CD4-positive, alpha-beta memory T cell (primary cell): Measurements from ENCODE around the gene IGFALS. TPM values are rescaled to one million over a fixed set of nuclear protein-coding genes. Genes with fewer than 3 reads are reported as not detected.
A peak's percentile ranks its signal among the peaks of the same experiment; 100 is the strongest.

Source experiments
- CTCF ChIA-PET: fragments of 350-600 bp; sonication (Branson Sonifier 250); formaldehyde crosslinking; loops from one replicate; lab custom pipeline; 2021; ENCODE audit warnings: inconsistent platforms; ENCODE audit not compliant: partially characterized antibody; lab: Charles Lee
- POLR2A ChIA-PET: fragments of 350-600 bp; sonication (Branson Sonifier 250); formaldehyde crosslinking; loops from one replicate; lab custom pipeline; 2021; ENCODE audit not compliant: partially characterized antibody; lab: Charles Lee
- DNase-seq, 5 donors: peaks; one replicate each; pipeline versions ENCODE4 v3.0.0 to v3.0.0-alpha.2; 2020 to 2022; ENCODE audit warnings: mixed read lengths in 1 of 5
- H3K27ac ChIP-seq: one replicate; pipeline ENCODE4 v1.7.0; 2013; ENCODE audit warnings: low read depth, low read length
- H3K27me3 ChIP-seq: 2 replicates; pipeline ENCODE4 v1.7.0; 2013; ENCODE audit warnings: mild to moderate bottlenecking, low read length, moderate library complexity; ENCODE audit not compliant: insufficient read depth
- H3K36me3 ChIP-seq: 2 replicates; pipeline ENCODE4 v1.7.0; 2013; ENCODE audit warnings: mild to moderate bottlenecking, low read length, moderate library complexity; ENCODE audit not compliant: insufficient read depth
- H3K4me1 ChIP-seq: 2 replicates; pipeline ENCODE4 v1.7.0; 2013; ENCODE audit warnings: mild to moderate bottlenecking, low read length, moderate library complexity; ENCODE audit not compliant: insufficient read depth
- H3K4me3 ChIP-seq, 2 donors: one replicate each; pipeline ENCODE4 v1.7.0; 2013; ENCODE audit warnings: low read length in 2 of 2, mild to moderate bottlenecking in 1 of 2
- H3K9me3 ChIP-seq, 2 donors: one replicate each; pipeline ENCODE4 v1.7.0; 2013; ENCODE audit warnings: low read length in 2 of 2, control low read depth in 1 of 2; ENCODE audit not compliant: control insufficient read depth in 1 of 2
- H3K27ac Mint-ChIP-seq, 7 donors: one replicate each; pipeline ENCODE4 v1.8.0; 2020 to 2021; ENCODE audit warnings: mixed read lengths in 7 of 7, mild to moderate bottlenecking in 6 of 7, inconsistent platforms in 3 of 7, moderate library complexity in 3 of 7
- H3K27me3 Mint-ChIP-seq, 2 donors: one replicate each; pipeline ENCODE4 v1.8.0; 2020 to 2021; ENCODE audit warnings: mixed read lengths in 2 of 2
- H3K36me3 Mint-ChIP-seq, 2 donors: one replicate each; pipeline ENCODE4 v1.8.0; 2020 to 2021; ENCODE audit warnings: mixed read lengths in 2 of 2, inconsistent platforms in 1 of 2, mild to moderate bottlenecking in 1 of 2
- H3K4me1 Mint-ChIP-seq, 4 donors: one replicate each; pipeline ENCODE4 v1.8.0; 2020 to 2021; ENCODE audit warnings: mixed read lengths in 4 of 4, mild to moderate bottlenecking in 1 of 4
- H3K4me3 Mint-ChIP-seq, 8 donors: one replicate each; pipeline ENCODE4 v1.8.0; 2020 to 2021; ENCODE audit warnings: mixed read lengths in 8 of 8, mild to moderate bottlenecking in 7 of 8, moderate library complexity in 6 of 8, inconsistent platforms in 3 of 8
- H3K9me3 Mint-ChIP-seq, 8 donors: one replicate each; pipeline ENCODE4 v1.8.0; 2020 to 2021; ENCODE audit warnings: mixed read lengths in 8 of 8, mild to moderate bottlenecking in 5 of 8, inconsistent platforms in 3 of 8, moderate library complexity in 1 of 8
- intact Hi-C: fragments of 100-400 bp; cut with micrococcal nuclease; formaldehyde crosslinking; loops from one replicate; pipeline ENCODE4 v1.15.1; 2023
- polyA plus RNA-seq, 2 donors: library from polyadenylated mRNA; unstranded; fragments of 300-500 nt; fragmentation: Illumina TruSeq; gene quantifications; one replicate each; pipeline ENCODE4 v1.2.3, GENCODE V29; 2021
- total RNA-seq, 2 experiments: library from RNA; stranded (reverse); gene quantifications; one replicate each; pipeline ENCODE4 v1.2.3, GENCODE V29; 2021

Gene IGFALS
- total and polyA plus RNA-seq, 4 experiments from 2014 or later: 0.29 to 0.36 TPM; not detected in 2

GRCh38 chr16:1828645-1829410, 35.3 kb upstream of the IGFALS start:
- H3K27ac Mint-ChIP-seq: peak overlapping the region in 6 of 7 donors; percentile 31 to 94 (median 56)
- peaks cover 40% of the 10 kb centered on the region for H3K4me1 ChIP-seq
- H3K27ac ChIP-seq: no peak overlapping the region
- peaks cover 1 to 4% of the 10 kb centered on the region in 2 donors for H3K36me3 Mint-ChIP-seq
- no peak for DNase-seq
- H3K9me3 Mint-ChIP-seq: peaks cover 0 to 2% (median 0%) of the 10 kb centered on the region in 8 donors
- H3K27me3 Mint-ChIP-seq: no peaks in the 10 kb centered on the region
- ChIA-PET POLR2A (no interaction called here), CTCF (no interaction called here)
- H3K9me3 ChIP-seq: no peaks in the 10 kb centered on the region
- no peaks in the 10 kb centered on the region for H3K27me3 ChIP-seq
- H3K36me3 ChIP-seq: no peaks in the 10 kb centered on the region
- no peak overlapping the region for H3K4me3 ChIP-seq
- peak overlapping the region in 6 of 8 donors; percentile 18 to 49 (median 38) for H3K4me3 Mint-ChIP-seq
- intact Hi-C loops: no loop called here
- H3K4me1 Mint-ChIP-seq: peaks cover 17 to 56% (median 39%) of the 10 kb centered on the region in 4 donors

GRCh38 chr16:1826691-1827573, 33.4 kb upstream of the IGFALS start, which contains the start of the genes FAHD1 and HAGH:
Gene FAHD1 (plus strand): TSS chr16:1827206. CDS start chr16:1827239, 33 bp downstream.
Gene HAGH (minus strand): TSS chr16:1826825. CDS start chr16:1826787, 38 bp downstream.
- H3K9me3 ChIP-seq: no peaks in the 10 kb centered on the region
- CTCF ChIA-PET: interaction anchor here (0.5 to 1.2 kb wide), 2 partner anchors 44 to 108 kb away, joined by 3 to 5 read pairs; partner anchors contain the start of genes NUBP2 and SPSB3
- POLR2A ChIA-PET: interaction anchor here (0.6 to 2.6 kb wide), 17 partner anchors 11 to 1050 kb away, joined by 3 to 43 read pairs (median 4); partner anchors contain the start of genes EME2, MAPK8IP3, MRPS34 and NME3
- peak within 1 kb of the TSS; percentile 94 to 97 (median 95) for H3K27ac Mint-ChIP-seq
- no peaks in the 10 kb centered on the region for H3K27me3 ChIP-seq
- peaks cover 0 to 2% (median 0%) of the 10 kb centered on the region in 8 donors for H3K9me3 Mint-ChIP-seq
- H3K4me3 ChIP-seq: peak within 1 kb of the TSS; percentile 78 to 89
- no peaks in the 10 kb centered on the region for H3K27me3 Mint-ChIP-seq
- H3K4me1 ChIP-seq: peaks cover 43% of the 10 kb centered on the region
- intact Hi-C loops: loop anchor here (1.0 to 2.0 kb wide), 3 partner anchors 45 to 120 kb away; partner anchors contain the start of genes EME2, MAPK8IP3, MRPS34 and NUBP2
- H3K4me1 Mint-ChIP-seq: peaks cover 17 to 58% (median 39%) of the 10 kb centered on the region in 4 donors
- peaks cover 9% of the 10 kb centered on the region for H3K36me3 ChIP-seq
- H3K4me3 Mint-ChIP-seq: peak within 1 kb of the TSS; percentile 92 to 96 (median 94)
- H3K36me3 Mint-ChIP-seq: peaks cover 4 to 6% of the 10 kb centered on the region in 2 donors
- H3K27ac ChIP-seq: peak within 1 kb of the TSS; percentile 73
- peak; percentile 90 to 98 (median 93) for DNase-seq

DNA sequence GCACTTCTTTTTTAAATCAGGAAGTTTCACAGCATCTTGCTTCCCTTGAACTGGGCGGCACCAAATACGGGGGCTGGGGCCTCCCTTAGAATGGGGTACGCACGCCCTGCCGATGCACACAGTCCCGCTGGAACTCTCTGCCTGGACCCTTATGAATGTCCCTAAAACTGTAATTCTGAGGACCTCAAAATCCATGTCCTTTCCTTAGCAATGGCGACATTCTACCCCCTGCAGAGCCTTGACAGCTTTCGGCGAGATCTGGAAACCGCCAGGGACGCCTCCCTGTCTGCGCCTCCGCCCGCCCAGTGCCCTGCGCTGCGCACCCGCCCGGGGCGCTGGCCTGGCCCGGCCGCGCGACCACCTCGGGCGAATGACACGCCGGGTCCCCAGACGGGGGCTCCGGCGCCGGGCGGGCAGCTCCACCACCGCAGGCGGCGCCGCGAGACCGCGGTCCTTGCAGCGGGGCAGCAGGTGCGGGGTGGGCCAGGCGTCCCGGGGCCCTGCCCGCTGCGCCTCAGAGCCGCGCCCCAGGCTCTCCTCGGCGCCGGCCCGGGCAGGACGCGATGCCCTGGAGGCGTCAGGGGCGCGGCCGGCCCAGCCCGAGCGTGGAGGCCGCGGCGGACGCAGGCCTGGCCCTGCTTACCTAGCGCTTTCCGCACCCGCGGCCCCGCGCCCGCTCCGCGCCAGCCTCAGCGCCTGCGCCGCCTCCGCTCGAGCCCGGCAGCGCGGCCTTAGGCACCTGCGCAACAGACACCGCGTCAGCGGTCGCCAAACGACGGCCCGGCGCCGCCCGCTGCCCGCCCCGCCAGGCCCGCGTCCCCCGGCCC, 32.6 kb upstream of the IGFALS start:
- intact Hi-C loops: loop anchor here (1.0 to 2.0 kb wide), 3 partner anchors 44 to 119 kb away; partner anchors contain the start of genes EME2, MAPK8IP3, MRPS34 and NUBP2
- H3K27ac ChIP-seq: peak overlapping the region; percentile 73
- peaks cover 43% of the 10 kb centered on the region for H3K4me1 ChIP-seq
- H3K27ac Mint-ChIP-seq: peak overlapping the region; percentile 90 to 94 (median 92)
- no peaks in the 10 kb centered on the region for H3K9me3 ChIP-seq
- DNase-seq: peak in 4 of 5 donors; percentile 54 to 87 (median 78)
- H3K4me3 Mint-ChIP-seq: peak overlapping the region; percentile 82 to 87 (median 86)
- H3K27me3 ChIP-seq: no peaks in the 10 kb centered on the region
- H3K36me3 Mint-ChIP-seq: peaks cover 4 to 6% of the 10 kb centered on the region in 2 donors
- ChIA-PET CTCF (no interaction called here), POLR2A (interaction anchor here (0.8 to 2.6 kb wide), 14 partner anchors 10 to 329 kb away, joined by 3 to 43 read pairs (median 4); partner anchors contain the start of genes EME2, MAPK8IP3, MRPS34 and NME3)
- peaks cover 0 to 2% (median 0%) of the 10 kb centered on the region in 8 donors for H3K9me3 Mint-ChIP-seq
- H3K4me1 Mint-ChIP-seq: peaks cover 17 to 58% (median 38%) of the 10 kb centered on the region in 4 donors
- peak overlapping the region; percentile 52 to 78 for H3K4me3 ChIP-seq
- H3K27me3 Mint-ChIP-seq: no peaks in the 10 kb centered on the region
- H3K36me3 ChIP-seq: peaks cover 15% of the 10 kb centered on the region

DNA sequence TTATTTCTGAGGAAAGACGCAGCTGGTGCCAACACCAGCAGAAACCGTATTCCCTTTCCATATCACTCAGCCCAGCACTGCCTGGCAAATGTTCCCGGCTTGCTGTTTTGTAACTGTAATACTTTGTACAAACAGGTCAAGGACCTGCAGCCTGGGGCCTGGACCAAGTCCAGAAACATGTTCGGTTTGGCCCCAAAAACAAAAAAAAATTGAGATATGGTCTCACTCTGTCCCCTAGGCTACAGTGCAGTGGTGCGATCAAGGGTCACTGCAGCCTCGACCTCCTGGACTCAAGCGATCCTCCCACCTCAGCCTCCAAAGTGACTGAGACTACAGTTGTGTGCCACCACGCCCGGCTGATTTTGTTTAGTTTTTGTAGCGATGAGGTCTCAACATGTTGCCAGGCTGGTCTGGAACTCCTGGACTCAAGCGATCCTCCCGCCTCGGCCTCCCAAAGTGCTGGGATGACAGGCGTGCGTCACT, 31.9 kb upstream of the IGFALS start:
- peaks cover 21% of the 10 kb centered on the region for H3K36me3 ChIP-seq
- Mint-ChIP-seq H3K27ac (peak overlapping the region; percentile 83 to 94 (median 92)), H3K4me1 (peaks cover 15 to 53% (median 34%) of the 10 kb centered on the region in 4 donors), H3K4me3 (peak overlapping the region; percentile 82 to 87 (median 86)), H3K36me3 (peaks cover 0 to 6% of the 10 kb centered on the region in 2 donors), H3K27me3 (no peaks in the 10 kb centered on the region), H3K9me3 (peaks cover 0 to 2% (median 0%) of the 10 kb centered on the region in 8 donors)
- intact Hi-C loops: no loop called here
- H3K9me3 ChIP-seq: no peaks in the 10 kb centered on the region
- POLR2A ChIA-PET: interaction anchor here (0.6 to 2.6 kb wide), 10 partner anchors 10 to 1393 kb away, joined by 3 to 43 read pairs (median 3); partner anchors contain the start of genes EME2, MAPK8IP3, MRPS34 and MSRB1
- no peaks in the 10 kb centered on the region for H3K27me3 ChIP-seq
- DNase-seq: no peak
- peak overlapping the region; percentile 52 to 78 for H3K4me3 ChIP-seq
- peaks cover 43% of the 10 kb centered on the region for H3K4me1 ChIP-seq
- CTCF ChIA-PET: no interaction called here
- H3K27ac ChIP-seq: peak overlapping the region; percentile 73

GRCh38 chr16:1823821-1824220, 30.3 kb upstream of the IGFALS start:
- Histone ChIP-seq H3K27me3 (no peaks in the 10 kb centered on the region), H3K9me3 (no peaks in the 10 kb centered on the region), H3K36me3 (peaks cover 30% of the 10 kb centered on the region), H3K4me1 (peaks cover 38% of the 10 kb centered on the region), H3K27ac (no peak overlapping the region), H3K4me3 (no peak overlapping the region)
- Mint-ChIP-seq H3K9me3 (peaks cover 0 to 2% (median 0%) of the 10 kb centered on the region in 8 donors), H3K4me3 (peak overlapping the region in 6 of 8 donors; percentile 10 to 64 (median 50)), H3K27me3 (no peaks in the 10 kb centered on the region), H3K4me1 (peaks cover 10 to 43% (median 26%) of the 10 kb centered on the region in 4 donors), H3K36me3 (peaks cover 0 to 9% of the 10 kb centered on the region in 2 donors), H3K27ac (peak overlapping the region in 6 of 7 donors; percentile 17 to 79 (median 38))
- ChIA-PET CTCF (interaction anchor here (1.2 kb wide), 1 partner anchor 36 kb away, joined by 3 read pairs; no protein-coding TSS in a partner anchor), POLR2A (no interaction called here)
- intact Hi-C loops: no loop called here
- DNase-seq: no peak

DNA sequence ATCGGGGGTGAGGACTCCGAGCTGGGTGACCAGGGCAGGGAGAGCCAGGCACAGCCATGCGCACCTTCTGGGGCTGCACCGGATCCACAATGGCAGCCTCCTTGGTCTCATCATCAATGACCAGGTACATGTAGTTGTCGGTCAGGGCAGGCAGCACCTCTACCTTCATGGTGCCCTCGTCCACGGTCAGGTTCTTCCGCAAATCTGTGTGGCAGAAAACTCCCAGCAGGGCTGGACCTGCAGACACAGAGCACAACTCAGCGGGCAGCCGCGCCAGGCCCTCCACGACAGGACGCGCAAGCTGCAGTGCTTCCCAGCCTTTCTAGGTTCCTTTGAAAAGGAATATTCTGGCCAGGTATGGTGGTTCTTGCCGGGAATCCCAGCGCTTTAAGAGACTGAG, 29.3 kb upstream of the IGFALS start:
- H3K4me1 ChIP-seq: peaks cover 29% of the 10 kb centered on the region
- no peak overlapping the region for H3K27ac ChIP-seq
- Mint-ChIP-seq H3K4me3 (no peak overlapping the region), H3K27me3 (no peaks in the 10 kb centered on the region), H3K9me3 (peaks cover 0 to 2% (median 0%) of the 10 kb centered on the region in 8 donors), H3K4me1 (peaks cover 9 to 35% (median 21%) of the 10 kb centered on the region in 4 donors), H3K27ac (no peak overlapping the region), H3K36me3 (peaks cover 0 to 9% of the 10 kb centered on the region in 2 donors)
- H3K4me3 ChIP-seq: no peak overlapping the region
- peaks cover 30% of the 10 kb centered on the region for H3K36me3 ChIP-seq
- H3K9me3 ChIP-seq: no peaks in the 10 kb centered on the region
- no peak for DNase-seq
- H3K27me3 ChIP-seq: no peaks in the 10 kb centered on the region
- POLR2A ChIA-PET: no interaction called here
- CTCF ChIA-PET: interaction anchor here (1.2 kb wide), 1 partner anchor 35 kb away, joined by 3 read pairs; no protein-coding TSS in a partner anchor
- intact Hi-C loops: no loop called here
